GM18861 (cell line): ENCODE measurements around the gene PUS10.
"Not testable (repeated sequence)": the region's sequence is repeated elsewhere in the genome, so short reads cannot be mapped to it uniquely, and the experiment has no call there.

ENCODE experiments used
- ATAC-seq: cut with Tn5 transposase; IDR thresholded peaks from one replicate; pipeline ENCODE4 v1.9.1; 2021; ENCODE audit not compliant: unreplicated experiment

Gene PUS10

GRCh38 chr2:60936757-60937156, 81.3 kb downstream of the PUS10 start:
- ATAC-seq, result no peak

GRCh38 chr2:60934165-60934722, 83.8 kb downstream of the PUS10 start:
- ATAC-seq, result no peak

GRCh38 chr2:60932954-60933353, 85.1 kb downstream of the PUS10 start:
- no peak for ATAC-seq

GRCh38 chr2:60932061-60932460, 86.0 kb downstream of the PUS10 start:
- not testable (repeated sequence) for ATAC-seq

- no peak for ATAC-seq
Observed at GRCh38 chr2:60926741-60927552, 91.1 kb downstream of the PUS10 start.

GRCh38 chr2:60925994-60926740, 91.9 kb downstream of the PUS10 start:
- ATAC-seq, result no peak

GRCh38 chr2:60907329-60907728, 110.7 kb downstream of the PUS10 start:
- ATAC-seq, result no peak

GRCh38 chr2:60906395-60906794, 111.7 kb downstream of the PUS10 start:
- ATAC-seq, result no peak

- not testable (repeated sequence) for ATAC-seq
Observed at GRCh38 chr2:60905867-60906266, 112.2 kb downstream of the PUS10 start.

GRCh38 chr2:60901296-60901695, 116.8 kb downstream of the PUS10 start:
- ATAC-seq, result not testable (repeated sequence)

- ATAC-seq, result peak; percentile 20
Observed at GRCh38 chr2:60899892-60900249, 118.2 kb downstream of the PUS10 start.

GRCh38 chr2:60899230-60899891, 118.7 kb downstream of the PUS10 start:
- ATAC-seq, result peak; percentile 52

GRCh38 chr2:60898567-60898966, 119.5 kb downstream of the PUS10 start:
- no peak for ATAC-seq
